Epithelial cell of alveolus of lung (primary cell): ENCODE measurements around the gene CNTFR. TPM values are rescaled to one million over a fixed set of nuclear protein-coding genes. Genes with fewer than 3 reads are reported as not detected.

Experiments
- total RNA-seq: library from RNA; depleted of rRNA; stranded (reverse); fragments of >200 nt; gene quantifications from 2 replicates; pipeline ENCODE4 v1.2.1, GENCODE V29; 2015

Gene CNTFR, protein sequence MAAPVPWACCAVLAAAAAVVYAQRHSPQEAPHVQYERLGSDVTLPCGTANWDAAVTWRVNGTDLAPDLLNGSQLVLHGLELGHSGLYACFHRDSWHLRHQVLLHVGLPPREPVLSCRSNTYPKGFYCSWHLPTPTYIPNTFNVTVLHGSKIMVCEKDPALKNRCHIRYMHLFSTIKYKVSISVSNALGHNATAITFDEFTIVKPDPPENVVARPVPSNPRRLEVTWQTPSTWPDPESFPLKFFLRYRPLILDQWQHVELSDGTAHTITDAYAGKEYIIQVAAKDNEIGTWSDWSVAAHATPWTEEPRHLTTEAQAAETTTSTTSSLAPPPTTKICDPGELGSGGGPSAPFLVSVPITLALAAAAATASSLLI
- 1.1 TPM in 1 of 2 replicates, not detected in the other for total RNA-seq

DNA sequence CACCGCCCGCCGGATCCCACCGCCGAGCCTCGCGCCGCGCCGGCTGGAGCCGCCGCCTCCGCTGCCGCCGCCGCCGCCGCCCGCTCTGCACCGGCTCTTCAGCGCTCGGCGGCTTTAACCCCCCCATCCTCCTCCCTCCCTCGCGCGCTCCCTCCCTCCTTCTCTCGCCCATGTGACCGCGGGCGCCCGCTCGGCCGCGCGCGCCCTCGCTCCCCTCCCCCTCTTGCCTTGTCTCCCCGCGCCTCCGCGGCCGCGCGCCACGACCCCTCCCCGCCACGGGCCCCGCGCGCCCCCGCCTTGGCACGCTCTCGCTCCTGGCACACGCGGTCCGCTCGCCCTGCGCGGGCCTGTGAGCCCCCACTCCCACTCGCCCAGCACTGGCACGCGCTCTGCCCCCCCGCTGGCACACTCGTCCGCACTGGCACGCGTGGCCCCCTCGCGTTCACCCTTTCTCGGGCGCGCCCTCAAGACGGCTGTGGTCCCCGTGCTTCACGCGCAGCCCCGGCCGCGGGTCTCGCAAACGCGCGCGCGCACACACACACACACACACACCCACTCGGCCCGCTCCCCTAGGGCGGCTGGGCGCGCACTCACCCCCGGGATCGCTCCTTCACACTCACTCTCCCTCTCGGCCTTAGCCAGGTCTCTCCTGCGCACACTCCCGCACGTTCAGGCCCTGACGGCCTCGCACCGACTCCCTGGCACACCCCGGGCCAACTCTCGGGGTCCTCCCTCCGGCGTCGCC lies at the start of gene CNTFR:
Gene CNTFR, minus strand, starts transcription at position 89 of the 745 bp plus-strand sequence. CDS start 20,743 bp downstream, outside the sequence.

DNA sequence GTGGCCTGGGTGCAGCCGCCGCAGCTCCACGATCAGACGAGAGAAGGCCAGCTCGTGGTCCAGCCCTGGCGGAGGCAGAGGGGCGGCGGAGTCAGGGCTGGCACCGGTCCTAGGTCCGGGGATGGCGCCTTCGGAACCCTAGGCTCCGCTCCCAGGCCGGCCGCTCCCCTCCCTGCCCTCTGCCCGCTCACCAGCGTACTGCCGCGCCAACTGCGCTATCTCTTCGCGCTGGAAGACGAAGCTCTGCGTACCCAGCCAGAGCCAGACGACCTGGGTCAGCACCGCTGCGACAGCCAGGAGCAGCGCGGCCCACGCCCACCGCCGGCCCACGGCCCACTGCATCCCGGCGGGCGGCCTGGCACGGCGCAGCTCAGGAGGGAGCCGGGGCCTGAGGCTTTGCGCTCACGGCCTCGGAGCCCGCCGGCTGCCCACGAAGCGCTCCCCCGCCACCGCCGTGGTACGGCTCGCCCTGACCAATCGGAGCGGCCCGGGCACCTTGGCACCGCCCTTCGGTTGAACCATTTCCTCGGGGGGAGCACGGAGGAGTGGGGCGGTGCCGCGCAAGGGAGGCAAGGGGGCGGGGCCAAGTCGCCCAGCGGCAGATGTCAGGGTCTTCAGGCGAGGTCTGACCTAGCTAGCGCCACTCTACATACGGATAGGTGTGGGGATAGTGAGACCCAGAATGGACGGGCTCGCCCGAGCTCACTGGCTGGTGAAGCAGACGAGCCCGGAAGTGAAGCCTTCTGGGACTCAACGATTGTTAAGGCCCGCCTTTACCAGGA lies 48.0 kb upstream of the CNTFR start, which contains the start of gene SIGMAR1:
Gene SIGMAR1, minus strand, starts transcription at position 432 of the 782 bp plus-strand sequence. Its CDS starts 90 bp downstream, at position 342.

DNA sequence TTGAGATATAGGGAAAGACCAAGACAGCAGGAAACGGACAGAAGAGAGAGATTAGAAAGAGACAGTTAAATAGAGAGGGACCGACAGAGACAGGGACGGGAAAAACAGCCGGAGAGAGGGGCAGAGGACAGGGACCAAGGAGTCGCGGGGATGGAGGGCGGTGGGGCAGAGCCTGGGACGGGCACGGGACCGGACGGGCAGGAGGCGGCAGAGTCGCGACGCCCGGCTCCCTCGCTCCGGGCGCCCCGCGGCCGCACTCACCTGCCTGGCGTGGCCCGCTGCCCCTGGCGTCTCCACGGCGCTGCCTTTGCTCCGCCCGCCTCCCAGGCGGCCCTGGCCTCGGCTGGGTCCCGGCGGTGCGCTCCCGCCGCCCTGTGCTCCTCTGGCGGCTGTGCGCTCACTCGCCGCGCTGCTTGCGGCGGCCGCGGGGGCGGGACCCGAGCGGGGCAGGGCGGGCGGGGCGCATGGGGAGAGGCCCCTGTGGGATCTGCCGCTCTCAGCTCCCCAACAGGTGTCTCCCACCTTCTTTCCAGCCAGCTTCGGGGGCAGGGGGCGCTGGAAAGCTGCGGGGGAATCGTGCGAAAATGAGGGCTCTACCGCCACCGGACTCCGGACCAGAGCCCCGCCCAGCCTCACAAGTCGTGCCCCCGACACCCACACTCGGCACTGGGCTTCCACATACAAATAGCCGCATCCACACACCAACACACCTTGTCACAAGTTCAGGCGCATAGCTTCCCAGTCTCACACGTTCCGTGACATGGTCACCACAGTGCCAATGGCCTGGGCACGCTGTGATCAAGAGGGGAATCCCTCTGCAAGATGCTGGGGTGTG lies 39.3 kb upstream of the CNTFR start, which contains the start of gene ARID3C:
Gene ARID3C, minus strand, starts transcription at position 411 of the 835 bp plus-strand sequence. CDS start 1,052 bp downstream, outside the sequence.

DNA sequence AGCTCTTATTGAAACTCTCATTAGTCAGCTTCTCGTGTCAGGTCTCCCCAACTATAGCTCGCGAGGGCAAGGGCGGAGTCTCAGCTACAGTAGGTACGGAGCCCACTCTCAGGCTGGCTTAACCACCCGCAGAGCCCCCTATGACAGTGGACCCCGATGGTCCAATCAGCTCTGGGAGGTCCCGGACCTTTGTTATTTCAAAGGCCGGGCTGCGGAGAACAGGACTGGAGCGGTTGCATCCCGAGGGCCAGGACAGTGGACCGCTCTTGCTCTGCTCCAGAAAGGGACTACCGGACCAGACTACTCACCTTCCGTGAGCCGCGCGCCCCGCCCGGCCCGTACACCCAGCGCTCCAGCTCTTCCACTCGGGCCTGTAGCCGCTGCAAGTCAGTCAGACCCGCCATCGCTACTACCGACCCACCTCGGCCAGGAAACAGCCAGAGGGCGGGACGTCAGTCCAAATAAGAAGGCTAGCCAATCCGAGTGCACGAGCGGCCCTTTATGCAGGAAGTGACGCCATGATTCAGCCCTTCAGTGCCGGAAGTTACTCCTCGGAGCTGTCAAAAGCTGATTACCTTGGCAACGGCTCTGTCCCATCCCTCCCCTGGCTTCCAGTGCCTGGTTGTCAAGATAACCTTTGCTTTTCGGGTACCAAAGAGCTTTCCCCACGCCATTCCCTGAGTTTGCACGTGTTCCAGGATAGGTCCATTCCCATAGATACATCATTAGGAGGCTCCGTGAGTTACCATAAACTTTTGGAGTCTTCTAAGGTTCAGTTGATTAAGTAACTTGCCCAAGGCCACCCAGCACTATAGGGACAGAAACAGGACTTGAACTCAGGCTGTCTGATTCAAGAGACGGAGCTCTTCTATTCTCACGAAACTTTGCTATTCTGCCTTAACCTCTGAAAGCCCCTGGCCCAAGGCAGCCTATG lies 30.8 kb upstream of the CNTFR start, which contains the start of gene DCTN3:
Gene DCTN3, minus strand, starts transcription at position 435 of the 934 bp plus-strand sequence. Its CDS starts 31 bp downstream, at position 404.

DNA sequence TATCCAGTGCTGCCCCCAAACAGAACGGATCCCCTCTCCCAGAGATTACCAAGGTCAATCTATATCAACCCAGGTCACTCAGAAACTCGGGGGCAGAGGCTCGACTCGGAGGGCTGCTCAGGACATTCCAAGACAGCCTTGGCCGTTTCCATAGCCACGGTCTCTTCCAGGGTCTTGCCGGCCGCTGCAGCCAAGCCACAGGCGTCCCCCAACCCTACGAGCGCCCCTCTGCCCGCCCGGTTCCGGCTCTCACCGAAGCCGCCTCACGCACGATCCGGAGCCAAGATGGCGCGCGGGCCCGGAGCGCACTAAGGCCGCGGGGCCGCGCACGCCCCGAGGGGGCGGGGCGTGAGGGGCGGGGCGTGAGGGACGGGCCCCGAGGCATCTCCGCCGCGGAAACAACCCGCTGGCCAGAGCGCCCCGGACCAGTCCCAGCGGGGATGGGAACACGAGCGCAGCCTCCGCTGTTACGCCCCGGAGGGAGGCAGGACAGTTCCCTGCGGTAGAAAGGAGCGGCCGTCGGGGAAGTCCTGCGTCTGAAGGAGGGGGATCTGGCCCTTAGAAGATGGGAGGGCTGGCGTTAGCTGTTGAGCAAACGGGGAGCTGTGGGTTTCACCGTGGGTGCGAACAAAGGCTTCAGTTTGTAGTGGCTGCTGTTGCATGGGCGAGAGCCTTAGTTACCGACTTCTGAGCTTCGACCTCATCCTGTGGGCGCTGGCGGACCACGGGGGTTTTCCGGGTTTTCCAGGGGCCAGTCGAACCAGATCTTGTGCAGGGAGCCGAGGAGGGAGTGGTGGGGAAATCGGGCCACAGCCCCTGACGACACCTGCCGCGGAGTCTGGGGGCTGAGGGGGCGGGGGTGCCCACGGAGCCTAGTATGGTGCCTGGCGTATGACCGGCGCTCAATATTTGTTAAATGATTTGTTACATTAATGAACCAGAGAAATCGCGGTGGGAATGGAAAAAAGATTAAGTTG lies 22.6 kb upstream of the CNTFR start, which contains the start of gene RPP25L:
Gene RPP25L, minus strand, starts transcription at position 287 of the 977 bp plus-strand sequence. CDS start 801 bp downstream, outside the sequence.

DNA sequence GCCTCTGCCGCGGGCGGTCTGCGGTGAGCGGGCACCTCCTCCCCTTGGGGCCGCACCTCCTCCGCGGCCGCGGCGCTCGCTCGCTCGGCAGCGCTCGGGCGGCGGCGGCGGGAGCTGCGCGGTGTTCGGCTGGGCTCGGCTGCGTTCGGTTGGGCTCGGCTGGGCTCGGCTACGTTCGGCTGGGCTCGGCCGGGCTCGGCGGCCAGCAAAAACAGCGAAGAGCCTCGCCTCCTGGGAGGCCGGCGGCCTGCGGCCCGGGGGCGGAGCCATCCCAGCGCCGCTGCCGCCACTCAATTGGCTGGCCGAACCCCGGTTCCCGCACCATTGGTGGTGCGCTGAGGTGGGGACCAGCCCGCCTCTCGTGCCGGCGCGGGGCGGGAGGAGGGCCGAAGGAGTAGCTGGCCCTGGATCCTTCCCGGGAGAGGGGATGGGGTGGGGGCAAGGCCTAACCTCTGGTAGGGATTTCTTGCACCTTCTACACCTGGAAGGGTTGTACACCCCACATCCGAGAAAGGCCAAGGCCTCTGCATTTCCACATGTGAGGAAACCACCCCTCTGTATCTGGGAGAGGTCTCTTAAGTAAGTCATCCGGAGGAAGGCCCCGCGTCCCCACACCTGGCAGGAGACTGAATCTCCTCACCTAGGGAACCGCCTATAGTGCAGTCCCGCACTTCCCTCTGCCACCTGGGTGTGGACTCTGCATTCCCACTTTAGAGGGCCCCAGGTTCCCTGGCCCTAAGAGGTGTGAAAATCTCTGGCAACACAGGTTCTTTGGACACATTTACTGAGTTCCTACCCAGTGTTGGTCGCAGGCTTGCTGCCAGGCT lies 66.3 kb downstream of the CNTFR start, which contains the start of gene ENHO:
Gene ENHO, minus strand, starts transcription at position 20 of the 827 bp plus-strand sequence. CDS start 1,295 bp downstream, outside the sequence.

Other genes starting within 250 kb of the CNTFR start
- gene MYORG, start 212.8 kb downstream of the CNTFR start, total RNA-seq, result 1.3 and 2.1 TPM in 2 replicates
- 12.5 and 13.4 TPM in 2 replicates for gene FAM219A, start 131.2 kb downstream of the CNTFR start, total RNA-seq
- gene DNAI1, start 130.9 kb downstream of the CNTFR start, total RNA-seq, result not detected in 2 replicates
- not detected in 2 replicates for gene ENHO, start 66.7 kb downstream of the CNTFR start, total RNA-seq
- 30.1 and 42.9 TPM in 2 replicates for gene RPP25L, start 22.4 kb upstream of the CNTFR start, total RNA-seq
- 115 and 177 TPM in 2 replicates for gene DCTN3, start 30.8 kb upstream of the CNTFR start, total RNA-seq
- 0.13 TPM in 1 of 2 replicates, not detected in the other for gene ARID3C, start 39.3 kb upstream of the CNTFR start, total RNA-seq
- gene SIGMAR1, start 48.1 kb upstream of the CNTFR start, total RNA-seq, result 99.2 and 152 TPM in 2 replicates
- 18.5 and 34.5 TPM in 2 replicates for gene GALT, start 57.0 kb upstream of the CNTFR start, total RNA-seq
- gene IL11RA, start 62.5 kb upstream of the CNTFR start, total RNA-seq, result 10.2 and 13.3 TPM in 2 replicates
- gene CCL27, start 72.9 kb upstream of the CNTFR start, total RNA-seq, result 0.39 TPM in 1 of 2 replicates, not detected in the other
- gene CCL19, start 101.6 kb upstream of the CNTFR start, total RNA-seq, result not detected in 2 replicates
- not detected in 2 replicates for gene CCL21, start 120.4 kb upstream of the CNTFR start, total RNA-seq